GM12865 (cell line): ENCODE results near the gene PUS1.
A peak's percentile ranks its signal among the peaks of the same experiment; 100 is the strongest.

Experiments used
- DNase-seq: peaks from one replicate; pipeline ENCODE4 v3.0.0; 2010; ENCODE audit warnings: low read depth
- H3K4me3 ChIP-seq: 2 replicates; pipeline ENCODE4 v1.5.1; 2011; ENCODE audit warnings: mild to moderate bottlenecking, low read depth, low read length, control low read depth
- CTCF ChIP-seq: IDR thresholded peaks from 2 replicates; pipeline ENCODE4 v1.5.1; 2011; ENCODE audit warnings: low read length, control low read depth, low read depth, inconsistent platforms; ENCODE audit not compliant: insufficient read depth; ENCODE audit errors: missing control alignments

Gene PUS1

GRCh38 chr12:131893605-131894312 is 35.3 kb upstream of the PUS1 start:
- H3K4me3 ChIP-seq = no peak overlapping the region
- DNase-seq = no peak
- TF ChIP-seq CTCF = no peak

GRCh38 chr12:131894313-131894860 is 34.7 kb upstream of the PUS1 start, which contains the start of gene ULK1:
Gene ULK1, plus strand, starts transcription at chr12:131894622. Its CDS starts 380 bp downstream, at chr12:131895002.
- H3K4me3 ChIP-seq = peak within 1 kb of the TSS; percentile 75
- peak; percentile 91 for DNase-seq
- no peak for TF ChIP-seq CTCF

- peak overlapping the region; percentile 75 for H3K4me3 ChIP-seq
- DNase-seq = no peak
- TF ChIP-seq CTCF = no peak
Observed at GRCh38 chr12:131894981-131895639, 34.0 kb upstream of the PUS1 start.

GRCh38 chr12:131895640-131896079 is 33.4 kb upstream of the PUS1 start:
- peak overlapping the region; percentile 75 for H3K4me3 ChIP-seq
- DNase-seq = no peak
- TF ChIP-seq CTCF = no peak

GRCh38 chr12:131896080-131896810 is 32.8 kb upstream of the PUS1 start:
- peak; percentile 73 for DNase-seq
- H3K4me3 ChIP-seq = peak overlapping the region; percentile 75
- TF ChIP-seq CTCF = no peak

GRCh38 chr12:131896811-131897270 is 32.2 kb upstream of the PUS1 start:
- no peak for TF ChIP-seq CTCF
- DNase-seq = no peak
- H3K4me3 ChIP-seq = no peak overlapping the region
